Ishikawa (cell line): ENCODE data around the gene WDR81.

Source experiments
- CREB1 ChIP-seq: IDR thresholded peaks from 2 replicates; pipeline ENCODE4 v1.6.1; 2012; ENCODE audit warnings: low read depth
- EP300 ChIP-seq: IDR thresholded peaks from 2 replicates; pipeline ENCODE4 v1.6.1; 2012; ENCODE audit warnings: borderline replicate concordance
- RAD21 ChIP-seq: IDR thresholded peaks from 2 replicates; pipeline ENCODE4 v1.6.1; 2012; ENCODE audit warnings: low read depth
- TAF1 ChIP-seq: IDR thresholded peaks from 2 replicates; pipeline ENCODE4 v1.6.1; 2012; ENCODE audit warnings: low read depth, mild to moderate bottlenecking

DNA sequence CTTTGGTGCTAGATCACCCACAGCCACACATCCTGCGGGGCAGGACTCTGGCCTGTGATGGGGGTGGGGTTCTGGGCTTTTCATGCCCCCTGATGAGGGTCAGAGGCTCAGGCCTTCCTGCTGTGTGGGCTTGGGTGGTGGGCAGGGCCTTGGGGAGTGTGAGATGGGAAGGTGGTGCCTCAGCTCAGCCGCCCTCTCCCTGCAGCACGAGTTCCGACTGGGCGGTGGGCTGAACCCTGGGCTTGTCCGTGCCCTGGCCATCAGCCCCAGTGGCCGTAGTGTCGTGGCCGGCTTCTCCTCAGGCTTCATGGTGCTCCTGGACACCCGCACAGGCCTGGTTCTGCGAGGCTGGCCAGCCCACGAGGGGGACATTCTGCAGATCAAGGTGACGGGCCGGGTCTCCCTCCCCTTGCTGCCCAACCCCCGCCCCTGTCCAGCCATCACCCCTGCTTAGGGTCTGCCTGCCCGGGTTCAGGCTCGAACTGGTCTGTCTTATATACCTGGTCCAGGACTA lies 11.4 kb downstream of the WDR81 start:
- no peak for TF ChIP-seq RAD21
- no peak for TF ChIP-seq EP300
- no peak for TF ChIP-seq TAF1
- TF ChIP-seq CREB1, result no peak
